SK-N-SH (cell line): ENCODE measurements around the gene SBF2. TPM values are rescaled to one million over a fixed set of nuclear protein-coding genes. Genes with fewer than 3 reads are reported as not detected.

Experiments
- CTCF ChIA-PET: fragments of 300-600, 350-600 bp; formaldehyde crosslinking; extraction: SDS; loops from one replicate; lab custom pipeline; 2021; lab: Yijun Ruan, JAX
- POLR2A ChIA-PET: fragments of 350-600 bp; sonication (Branson Sonifier 250); formaldehyde crosslinking; extraction: SDS; loops from one replicate; lab custom pipeline; 2020; ENCODE audit warnings: antibody characterized with exemption, inconsistent platforms; lab: Yijun Ruan, JAX
- DNase-seq: peaks from one replicate; pipeline ENCODE4 v3.0.0; 2012
- H2AFZ ChIP-seq: fragments of 200-600 bp; sonication (generic); 2 replicates; pipeline ENCODE4 v1.8.1; 2016; ENCODE audit warnings: antibody characterized with exemption, mild to moderate bottlenecking, low read depth
- H3F3A ChIP-seq: fragments of 200-600 bp; sonication (generic); replicated peaks from 2 replicates; pipeline ENCODE3; 2016; ENCODE audit warnings: antibody characterized with exemption, mild to moderate bottlenecking; ENCODE audit not compliant: insufficient read depth
- H3K27ac ChIP-seq, 2 experiments: fragments of 200-500 bp in 1 of 2; fragments of 200-600 bp in 1 of 2; sonication (Bioruptor generic) in 1 of 2; sonication (generic), shearing (Covaris generic) in 1 of 2; 2 replicates each; pipeline versions ENCODE4 v1.5.1 to v1.6.1; 2014 to 2016; ENCODE audit warnings: low read depth in 2 of 2, inconsistent platforms in 1 of 2, low read length in 1 of 2, mild to moderate bottlenecking in 1 of 2, mixed read lengths in 1 of 2
- H3K27me3 ChIP-seq: fragments of 200-600 bp; sonication (generic), shearing (Covaris generic); 2 replicates; pipeline ENCODE4 v1.6.1; 2016; ENCODE audit warnings: mixed run types; ENCODE audit not compliant: insufficient read depth
- H3K36me3 ChIP-seq, 2 experiments: fragments of 200-500 bp in 1 of 2; fragments of 200-600 bp in 1 of 2; sonication (Bioruptor generic) in 1 of 2; sonication (generic) in 1 of 2; replicated peaks in 1 of 2; 2 replicates each; pipeline versions ENCODE3 to v1.5.1; 2014 to 2016; ENCODE audit warnings: low read length in 1 of 2, mild to moderate bottlenecking in 1 of 2; ENCODE audit not compliant: insufficient read depth in 2 of 2, control insufficient read depth in 1 of 2
- H3K4me1 ChIP-seq, 2 experiments: fragments of 200-500 bp in 1 of 2; fragments of 200-600 bp in 1 of 2; sonication (Bioruptor generic) in 1 of 2; sonication (generic), shearing (Covaris generic) in 1 of 2; 2 replicates each; pipeline versions ENCODE4 v1.5.1 to v1.6.1; 2014 to 2016; ENCODE audit warnings: low read depth in 1 of 2, low read length in 1 of 2, mixed run types in 1 of 2; ENCODE audit not compliant: insufficient read depth in 2 of 2, control insufficient read depth in 1 of 2
- H3K4me2 ChIP-seq: fragments of 200-600 bp; sonication (generic), shearing (Covaris generic); 2 replicates; pipeline ENCODE4 v1.6.1; 2017; ENCODE audit warnings: mixed run types
- H3K4me3 ChIP-seq, 2 experiments: fragments of 200-500 bp in 1 of 2; fragments of 200-600 bp in 1 of 2; sonication (Bioruptor generic) in 1 of 2; sonication (generic), shearing (Covaris generic) in 1 of 2; 2 replicates each; pipeline versions ENCODE4 v1.5.1 to v1.8.1; 2014 to 2016; ENCODE audit warnings: low read depth in 2 of 2, inconsistent platforms in 1 of 2, low read length in 1 of 2, mild to moderate bottlenecking in 1 of 2, mixed read lengths in 1 of 2, moderate library complexity in 1 of 2
- H3K79me2 ChIP-seq: fragments of 200-600 bp; sonication (generic); 2 replicates; pipeline ENCODE4 v1.8.1; 2017; ENCODE audit warnings: mild to moderate bottlenecking; ENCODE audit not compliant: insufficient read depth
- H3K9ac ChIP-seq: fragments of 200-600 bp; sonication (generic); 2 replicates; pipeline ENCODE4 v1.6.1; 2017; ENCODE audit warnings: mixed run types
- H3K9me2 ChIP-seq: fragments of 200-600 bp; sonication (generic); 2 replicates; pipeline ENCODE4 v1.6.1; 2017; ENCODE audit warnings: mixed run types
- H3K9me3 ChIP-seq: fragments of 200-600 bp; sonication (generic); 2 replicates; pipeline ENCODE4 v1.6.1; 2017; ENCODE audit warnings: mixed run types, mild to moderate bottlenecking, moderate library complexity
- H4K20me1 ChIP-seq: fragments of 200-600 bp; sonication (generic); 2 replicates; pipeline ENCODE4 v1.6.1; 2017; ENCODE audit warnings: mild to moderate bottlenecking, mixed run types; ENCODE audit not compliant: insufficient read depth
- CHD2 ChIP-seq: fragments of 150-350 bp; IDR thresholded peaks from 2 replicates; pipeline ENCODE4 v1.6.1; 2018; ENCODE audit warnings: low read length; ENCODE audit not compliant: partially characterized antibody
- ELF1 ChIP-seq: IDR thresholded peaks from 2 replicates; pipeline ENCODE4 v1.4.0; 2012
- EP300 ChIP-seq, 2 experiments: IDR thresholded peaks; 2 replicates each; pipeline versions ENCODE4 v1.4.0 to v1.6.1; 2012; ENCODE audit warnings: borderline replicate concordance in 1 of 2, low read depth in 1 of 2, low read length in 1 of 2
- EZH2phosphoT487 ChIP-seq: fragments of 200-600 bp; sonication (generic); IDR thresholded peaks from 2 replicates; pipeline ENCODE4 v1.6.1; 2017; ENCODE audit warnings: low read depth, mixed run types, mild to moderate bottlenecking, antibody characterized with exemption, moderate library complexity, borderline replicate concordance
- FOSL2 ChIP-seq: IDR thresholded peaks from 2 replicates; pipeline ENCODE4 v1.4.0; 2012; ENCODE audit warnings: low read depth, mild to moderate bottlenecking, moderate library complexity, borderline replicate concordance
- FOXM1 ChIP-seq: IDR thresholded peaks from 2 replicates; pipeline ENCODE4 v1.4.0; 2012; ENCODE audit warnings: low read depth, mild to moderate bottlenecking
- IRF3 ChIP-seq: fragments of 150-350 bp; IDR thresholded peaks from 2 replicates; pipeline ENCODE4 v1.6.1; 2016; ENCODE audit warnings: mild to moderate bottlenecking, low read depth, low read length
- JUND ChIP-seq: IDR thresholded peaks from 2 replicates; pipeline ENCODE4 v1.4.0; 2012
- MAX ChIP-seq: IDR thresholded peaks from 2 replicates; pipeline ENCODE4 v1.4.0; 2012; ENCODE audit warnings: low read depth
- MEF2A ChIP-seq: IDR thresholded peaks from 2 replicates; pipeline ENCODE4 v1.4.0; 2012; ENCODE audit warnings: low read depth, borderline replicate concordance
- MXI1 ChIP-seq: IDR thresholded peaks from 2 replicates; pipeline ENCODE4 v1.6.1; 2012; ENCODE audit warnings: mild to moderate bottlenecking, low read depth, low read length, improper control_type of control experiment
- NRF1 ChIP-seq: IDR thresholded peaks from 2 replicates; pipeline ENCODE4 v1.6.1; 2012; ENCODE audit warnings: low read depth, mild to moderate bottlenecking, low read length
- RAD21 ChIP-seq: IDR thresholded peaks from 2 replicates; pipeline ENCODE4 v1.6.1; 2012; ENCODE audit warnings: mild to moderate bottlenecking, low read length
- RCOR1 ChIP-seq: fragments of 150-350 bp; IDR thresholded peaks from 2 replicates; pipeline ENCODE4 v1.6.1; 2017; ENCODE audit warnings: antibody characterized with exemption, low read length
- RFX5 ChIP-seq: IDR thresholded peaks from 2 replicates; pipeline ENCODE4 v1.6.1; 2012; ENCODE audit warnings: mild to moderate bottlenecking, improper control_type of control experiment, low read length
- RXRA ChIP-seq: IDR thresholded peaks from 2 replicates; pipeline ENCODE4 v1.4.0; 2012; ENCODE audit warnings: low read depth, mild to moderate bottlenecking, borderline replicate concordance
- TCF12 ChIP-seq: IDR thresholded peaks from 2 replicates; pipeline ENCODE4 v1.4.0; 2012
- TEAD4 ChIP-seq: IDR thresholded peaks from 2 replicates; pipeline ENCODE4 v1.4.0; 2012; ENCODE audit warnings: mild to moderate bottlenecking, borderline replicate concordance; ENCODE audit not compliant: insufficient read depth
- ZBTB33 ChIP-seq: IDR thresholded peaks from 2 replicates; pipeline ENCODE4 v1.4.0; 2012; ENCODE audit warnings: low read depth, borderline replicate concordance
- WGBS: methylation state at CpG from one replicate; pipeline ENCODE4 v1.1.6; 2017; ENCODE audit warnings: low lambda C conversion rate; 5-methylcytosine and 5-hydroxymethylcytosine counted together
- polyA plus RNA-seq, 3 experiments: library from polyadenylated mRNA; depleted of rRNA; stranded (reverse); fragments of >200 nt; gene quantifications; 2 replicates each; pipeline ENCODE4 v1.2.3, GENCODE V29; 2012
- TF ChIP-seq, protein P1 (sequence below): fragments of 150-350 bp; IDR thresholded peaks from 2 replicates; pipeline ENCODE4 v1.6.1; 2017; ENCODE audit warnings: antibody characterized with exemption, low read length, low read depth, borderline replicate concordance

SBF2 gene
- polyA plus RNA-seq, 1 of the 3 experiments (the other 2 are of a cell fraction) = 23.0 TPM

DNA sequence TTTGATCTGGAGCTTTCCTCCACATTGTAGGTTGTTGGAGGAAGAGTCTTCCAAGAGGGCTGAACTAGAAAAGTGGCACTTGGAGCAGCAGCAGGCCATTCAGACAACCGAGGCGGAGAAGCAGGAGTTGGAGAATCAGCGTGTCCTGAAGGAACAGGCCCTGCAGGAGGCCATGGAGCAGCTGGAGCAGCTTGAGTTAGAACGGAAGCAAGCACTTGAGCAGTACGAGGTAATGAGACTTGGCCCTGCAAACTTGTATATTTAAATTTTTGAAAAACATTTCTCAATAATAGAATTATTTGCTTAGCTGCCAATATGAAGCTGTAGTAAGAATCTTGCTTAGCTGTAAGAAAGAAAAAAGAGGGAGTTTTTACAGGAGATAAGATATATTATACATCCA lies 546.2 kb downstream of the SBF2 start:
- H3K9me2 ChIP-seq = no peaks in the 10 kb centered on the region
- CTCF ChIA-PET = interaction anchor here (0.6 to 4.2 kb wide), 22 partner anchors 10 to 560 kb away, joined by 3 to 23 read pairs (median 4); partner anchors contain the start of genes SWAP70 and WEE1
- H4K20me1 ChIP-seq = no peaks in the 10 kb centered on the region
- peaks cover 16 to 32% of the 10 kb centered on the region in 2 experiments for H3K36me3 ChIP-seq
- H3K4me2 ChIP-seq = no peak overlapping the region
- no peaks in the 10 kb centered on the region for H3K27me3 ChIP-seq
- H3K9me3 ChIP-seq = no peaks in the 10 kb centered on the region
- H2AFZ ChIP-seq = no peak overlapping the region
- H3K9ac ChIP-seq = no peak overlapping the region
- 91% methylated on average over 5 of the region's 5 CpGs for WGBS
- TF ChIP-seq MEF2A = no peak
- TF ChIP-seq RXRA = no peak
- no peak for TF ChIP-seq JUND
- TF ChIP-seq FOSL2 = no peak
- TF ChIP-seq ZBTB33 = no peak
- TF ChIP-seq, protein P1, sequence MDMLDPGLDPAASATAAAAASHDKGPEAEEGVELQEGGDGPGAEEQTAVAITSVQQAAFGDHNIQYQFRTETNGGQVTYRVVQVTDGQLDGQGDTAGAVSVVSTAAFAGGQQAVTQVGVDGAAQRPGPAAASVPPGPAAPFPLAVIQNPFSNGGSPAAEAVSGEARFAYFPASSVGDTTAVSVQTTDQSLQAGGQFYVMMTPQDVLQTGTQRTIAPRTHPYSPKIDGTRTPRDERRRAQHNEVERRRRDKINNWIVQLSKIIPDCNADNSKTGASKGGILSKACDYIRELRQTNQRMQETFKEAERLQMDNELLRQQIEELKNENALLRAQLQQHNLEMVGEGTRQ = no peak
- TF ChIP-seq CHD2 = no peak
- no peak for TF ChIP-seq EZH2phosphoT487
- no peak for TF ChIP-seq EP300 (IDR thresholded peaks at IDR 0.05; ENCODE audit: borderline replicate concordance in 1 of 2, low read depth in 1 of 2, low read length in 1 of 2)
- no peak for TF ChIP-seq RCOR1
- no peak for TF ChIP-seq FOXM1
- no peak for TF ChIP-seq RAD21
- TF ChIP-seq, all 33 proteins: peak for 0
- Histone ChIP-seq H3K4me3 (no peak overlapping the region), H3K79me2 (no peaks in the 10 kb centered on the region; the same call in 1 of the 2 replicates), H3K4me1 (peaks cover 5 to 7% of the 10 kb centered on the region in 2 experiments; a peak in 3 of 4 replicates), H3K27ac (no peak overlapping the region), H3F3A (peaks cover 14% of the 10 kb centered on the region)
- DNase-seq = no peak
- POLR2A ChIA-PET = interaction anchor here (1.2 to 1.6 kb wide), 2 partner anchors 149 to 287 kb away, joined by 3 to 5 read pairs; partner anchors contain the start of gene ZNF143

DNA sequence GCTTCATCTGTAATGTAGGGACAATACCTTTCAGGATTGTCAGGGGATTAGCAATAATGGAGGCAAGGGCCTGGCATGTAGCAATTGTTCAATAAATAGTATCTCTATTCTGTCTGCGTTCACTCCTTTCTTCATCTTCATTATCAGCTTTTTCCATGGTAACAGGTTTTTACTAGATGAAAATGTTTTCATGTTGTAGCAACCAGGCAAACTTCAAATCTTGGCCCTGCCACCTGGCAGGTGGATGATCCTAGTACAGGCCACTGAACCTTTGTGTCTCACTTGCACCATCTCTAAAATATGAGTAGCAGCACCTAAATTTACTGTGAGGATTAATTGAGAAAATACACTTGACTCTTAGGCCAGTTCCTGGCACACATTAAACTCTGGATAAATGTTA lies 546.8 kb downstream of the SBF2 start:
- Histone ChIP-seq H3K36me3 (peaks cover 16 to 35% of the 10 kb centered on the region in 2 experiments), H4K20me1 (no peaks in the 10 kb centered on the region), H3K79me2 (no peaks in the 10 kb centered on the region; the same call in 1 of the 2 replicates), H3K4me1 (peaks cover 2 to 5% of the 10 kb centered on the region in 2 experiments; a peak in 3 of 4 replicates), H3K9ac (no peak overlapping the region), H3K9me3 (no peaks in the 10 kb centered on the region), H3K4me3 (no peak overlapping the region), H3K9me2 (no peaks in the 10 kb centered on the region), H3K4me2 (no peak overlapping the region), H2AFZ (no peak overlapping the region), H3K27ac (no peak overlapping the region), H3F3A (peaks cover 9% of the 10 kb centered on the region), H3K27me3 (no peaks in the 10 kb centered on the region)
- POLR2A ChIA-PET = interaction anchor here (1.6 kb wide), 1 partner anchor 149 kb away, joined by 3 read pairs; no protein-coding TSS in a partner anchor
- CTCF ChIA-PET = interaction anchor here (0.8 to 4.2 kb wide), 9 partner anchors 10 to 561 kb away, joined by 3 to 23 read pairs (median 5); partner anchors contain the start of gene SWAP70
- 96% methylated on average over 1 of the region's 1 CpG for WGBS
- no peak for DNase-seq
- no peak for TF ChIP-seq TEAD4
- no peak for TF ChIP-seq TCF12
- TF ChIP-seq ELF1 = no peak
- TF ChIP-seq ZBTB33 = no peak
- TF ChIP-seq MAX = no peak
- no peak for TF ChIP-seq RAD21
- no peak for TF ChIP-seq IRF3
- TF ChIP-seq FOSL2 = no peak
- TF ChIP-seq RCOR1 = no peak
- TF ChIP-seq MXI1 = no peak
- no peak for TF ChIP-seq NRF1
- TF ChIP-seq, protein P1 = no peak
- no peak for TF ChIP-seq RFX5
- TF ChIP-seq FOXM1 = no peak
